IMR-90 (cell line): ENCODE results near the gene CHST1. TPM values are rescaled to one million over a fixed set of nuclear protein-coding genes. Genes with fewer than 3 reads are reported as not detected.

Experiments used
- ATAC-seq: fragments of 200-7000 bp; cut with Tn5 transposase; 2 replicates; pipeline ENCODE4 v1.9.1; 2020; ENCODE audit warnings: low read depth, mild to moderate bottlenecking, moderate library complexity
- BruUV-seq: library from RNA; stranded (reverse); fragments of 400-500 nt; replicated peaks from 2 replicates; lab custom pipeline; 2021; lab: Mats Ljungman, UMichigan
- CTCF ChIA-PET: fragments of 300-600 bp; formaldehyde crosslinking; extraction: SDS; loops from one replicate; lab custom pipeline; 2021; ENCODE audit warnings: antibody characterized with exemption; lab: Yijun Ruan, JAX
- POLR2A ChIA-PET: fragments of 300-600 bp; sonication (Branson Sonifier 250); formaldehyde crosslinking; loops from one replicate; lab custom pipeline; 2022; ENCODE audit warnings: antibody characterized with exemption; ENCODE audit not compliant: unreplicated experiment; lab: Charles Lee
- DNase-seq: peaks from one replicate; pipeline ENCODE4 v3.0.0; 2013
- H2AFZ ChIP-seq: replicated peaks from 2 replicates; pipeline ENCODE3; 2013; ENCODE audit warnings: low read length, mild to moderate bottlenecking; ENCODE audit not compliant: poor library complexity
- H2AK5ac ChIP-seq: 2 replicates; pipeline ENCODE4 v1.6.1; 2013; ENCODE audit warnings: low read depth, low read length, inconsistent platforms
- H2AK9ac ChIP-seq: replicated peaks from 2 replicates; pipeline ENCODE3; 2013; ENCODE audit warnings: mild to moderate bottlenecking, low read depth, low read length, moderate library complexity; ENCODE audit not compliant: poor library complexity
- H2BK120ac ChIP-seq: 2 replicates; pipeline ENCODE4 v1.6.1; 2013; ENCODE audit warnings: low read depth, low read length, inconsistent platforms
- H2BK15ac ChIP-seq: 3 replicates; pipeline ENCODE4 v1.6.1; 2013; ENCODE audit warnings: low read depth, low read length, inconsistent platforms
- H2BK20ac ChIP-seq: 2 replicates; pipeline ENCODE4 v1.6.1; 2013; ENCODE audit warnings: low read depth, mild to moderate bottlenecking, inconsistent platforms, low read length, moderate library complexity
- H2BK5ac ChIP-seq: 2 replicates; pipeline ENCODE4 v1.6.1; 2013; ENCODE audit warnings: mild to moderate bottlenecking, low read depth, low read length, inconsistent platforms; ENCODE audit not compliant: poor library complexity, severe bottlenecking
- H3K14ac ChIP-seq: replicated peaks from 2 replicates; pipeline ENCODE4 v1.6.1; 2013; ENCODE audit warnings: low read depth, low read length, inconsistent platforms
- H3K18ac ChIP-seq: 2 replicates; pipeline ENCODE4 v1.6.1; 2013; ENCODE audit warnings: low read depth, low read length, control low read depth
- H3K23ac ChIP-seq: 2 replicates; pipeline ENCODE4 v1.6.1; 2013; ENCODE audit warnings: low read depth, low read length, inconsistent platforms
- H3K27ac ChIP-seq: 2 replicates; pipeline ENCODE4 v1.5.1; 2013; ENCODE audit warnings: mild to moderate bottlenecking, control low read depth, low read length; ENCODE audit not compliant: insufficient read depth
- H3K27me3 ChIP-seq: 2 replicates; pipeline ENCODE4 v1.6.1; 2013; ENCODE audit warnings: low read length; ENCODE audit not compliant: control insufficient read depth, insufficient read depth
- H3K36me3 ChIP-seq: 2 replicates; pipeline ENCODE4 v1.6.1; 2013; ENCODE audit warnings: low read length, mixed read lengths; ENCODE audit not compliant: control insufficient read depth, insufficient read depth
- H3K4ac ChIP-seq: 2 replicates; pipeline ENCODE4 v1.6.1; 2013; ENCODE audit warnings: low read depth, low read length, inconsistent platforms
- H3K4me1 ChIP-seq: 2 replicates; pipeline ENCODE4 v1.6.1; 2013; ENCODE audit warnings: low read length, mixed read lengths; ENCODE audit not compliant: control insufficient read depth, insufficient read depth
- H3K4me2 ChIP-seq: 2 replicates; pipeline ENCODE4 v1.6.1; 2013; ENCODE audit warnings: low read depth, mild to moderate bottlenecking, control low read depth, low read length, moderate library complexity
- H3K4me3 ChIP-seq: 2 replicates; pipeline ENCODE4 v1.5.1; 2013; ENCODE audit warnings: low read depth, mild to moderate bottlenecking, control low read depth, low read length, moderate library complexity; ENCODE audit not compliant: insufficient read depth
- H3K56ac ChIP-seq: 2 replicates; pipeline ENCODE4 v1.6.1; 2013; ENCODE audit warnings: low read length, inconsistent platforms; ENCODE audit not compliant: insufficient read depth; ENCODE audit errors: extremely low read depth
- H3K79me1 ChIP-seq, 2 experiments: 2 replicates each; pipeline ENCODE4 v1.6.1; 2013; ENCODE audit warnings: low read length in 2 of 2, inconsistent platforms in 1 of 2, low read depth in 1 of 2
- H3K9ac ChIP-seq: 2 replicates; pipeline ENCODE4 v1.6.1; 2013; ENCODE audit warnings: low read depth, low read length, control low read depth
- H3K9me1 ChIP-seq: 2 replicates; pipeline ENCODE4 v1.6.1; 2013; ENCODE audit warnings: low read length, inconsistent platforms; ENCODE audit not compliant: insufficient read depth
- H3K9me3 ChIP-seq: 2 replicates; pipeline ENCODE4 v1.6.1; 2013; ENCODE audit warnings: low read length; ENCODE audit not compliant: control insufficient read depth, insufficient read depth
- H4K20me1 ChIP-seq: 2 replicates; pipeline ENCODE4 v1.6.1; 2013; ENCODE audit warnings: low read length, inconsistent platforms; ENCODE audit not compliant: insufficient read depth
- H4K5ac ChIP-seq: 2 replicates; pipeline ENCODE4 v1.6.1; 2013; ENCODE audit warnings: mild to moderate bottlenecking, low read depth, low read length, control low read depth
- H4K8ac ChIP-seq, 2 experiments: 2 replicates each; pipeline ENCODE4 v1.6.1; 2013; ENCODE audit warnings: low read depth in 2 of 2, low read length in 2 of 2, control low read depth in 1 of 2, inconsistent platforms in 1 of 2
- H4K91ac ChIP-seq: 2 replicates; pipeline ENCODE4 v1.6.1; 2013; ENCODE audit warnings: low read depth, low read length, inconsistent platforms; ENCODE audit not compliant: insufficient read depth
- CHD1 ChIP-seq: IDR thresholded peaks from 2 replicates; pipeline ENCODE4 v1.6.1; 2012; ENCODE audit warnings: low read depth, low read length, improper control_type of control experiment
- FOS ChIP-seq: fragments of 150-350 bp; IDR thresholded peaks from 2 replicates; pipeline ENCODE4 v1.6.1; 2016; ENCODE audit warnings: low read depth, low read length
- MAFK ChIP-seq: IDR thresholded peaks from 2 replicates; pipeline ENCODE4 v1.6.1; 2012; ENCODE audit warnings: low read depth, low read length, improper control_type of control experiment
- MAZ ChIP-seq: IDR thresholded peaks from 2 replicates; pipeline ENCODE4 v1.6.1; 2012; ENCODE audit warnings: low read depth, mild to moderate bottlenecking, low read length, improper control_type of control experiment, moderate library complexity, borderline replicate concordance
- NFE2L2 ChIP-seq: fragments of 150-350 bp; IDR thresholded peaks from 2 replicates; pipeline ENCODE4 v1.6.1; 2016; ENCODE audit warnings: low read depth, mild to moderate bottlenecking, low read length
- POLR2A ChIP-seq: IDR thresholded peaks from 2 replicates; pipeline ENCODE4 v1.6.1; 2012; ENCODE audit warnings: mild to moderate bottlenecking, low read depth, low read length
- RAD21 ChIP-seq: IDR thresholded peaks from 2 replicates; pipeline ENCODE4 v1.6.1; 2012; ENCODE audit warnings: low read length, improper control_type of control experiment
- RCOR1 ChIP-seq: IDR thresholded peaks from 2 replicates; pipeline ENCODE4 v1.6.1; 2012; ENCODE audit warnings: mild to moderate bottlenecking, low read length, improper control_type of control experiment; ENCODE audit not compliant: insufficient replicate concordance
- RFX5 ChIP-seq: IDR thresholded peaks from 2 replicates; pipeline ENCODE4 v1.8.0; 2012; ENCODE audit warnings: low read depth, mild to moderate bottlenecking, low read length, moderate library complexity
- SMC3 ChIP-seq: fragments of 150-350 bp; IDR thresholded peaks from 2 replicates; pipeline ENCODE4 v1.6.1; 2016; ENCODE audit warnings: low read depth, mild to moderate bottlenecking, antibody characterized with exemption, low read length, moderate library complexity
- WGBS, 2 experiments: methylation state at CpG; one replicate each; pipeline versions ENCODE4 v1.1.5 to v1.1.7; 2013; ENCODE audit warnings: missing lambda C conversion rate in 2 of 2; ENCODE audit not compliant: insufficient read length in 1 of 2; ENCODE audit errors: extremely low coverage in 2 of 2; 5-methylcytosine and 5-hydroxymethylcytosine counted together
- dilution Hi-C: fragments of 300-500 bp; cut with HindIII; formaldehyde crosslinking; loops from one replicate; pipeline ENCODE4 v1.14.3; 2018; ENCODE audit warnings: low sequenced_read_pairs; ENCODE audit not compliant: unreplicated experiment
- in situ Hi-C: fragments of 300-500 bp; cut with MboI; formaldehyde crosslinking; loops from 3 replicates; pipeline ENCODE4 v1.14.3; 2019; ENCODE audit warnings: low sequenced_read_pairs, inconsistent platforms, mixed read lengths
- intact Hi-C: fragments of 100-400 bp; cut with micrococcal nuclease; formaldehyde crosslinking; loops from 2 replicates; pipeline ENCODE4 v1.10.0; 2022
- polyA plus RNA-seq, 3 experiments: library from polyadenylated mRNA; depleted of rRNA; stranded (reverse); fragments of >200 nt; gene quantifications; 2 replicates each; pipeline ENCODE4 v1.2.3, GENCODE V29; 2012; ENCODE audit warnings: low replicate concordance in 1 of 3
- total RNA-seq: library from RNA; depleted of rRNA; stranded (reverse); fragments of >200 nt; gene quantifications from 2 replicates; pipeline ENCODE4 v1.2.3, GENCODE V29; 2012
- TF ChIP-seq, protein P1 (sequence below): conservative IDR thresholded peaks from 2 replicates; pipeline ENCODE4 v1.5.1; 2012; ENCODE audit warnings: mild to moderate bottlenecking, low read depth, low read length, improper control_type of control experiment

The CHST1 gene
- total and polyA plus RNA-seq, 2 of the 4 experiments (the other 2 are of a cell fraction) = 0.21 TPM; not detected in 1

GRCh38 chr11:45599161-45599943 lies 66.1 kb downstream of the CHST1 start:
- no TSS peak for BruUV-seq
- Histone ChIP-seq H3K56ac (no peak overlapping the region), H3K14ac (no peak overlapping the region), H3K79me1 (no peaks in the 10 kb centered on the region), H3K9me3 (no peaks in the 10 kb centered on the region), H2BK20ac (no peak overlapping the region), H2BK120ac (no peak overlapping the region), H2BK5ac (no peak overlapping the region), H4K8ac (no peak overlapping the region), H3K4me3 (no peak overlapping the region), H3K27me3 (peaks cover 6% of the 10 kb centered on the region), H3K4me1 (no peaks in the 10 kb centered on the region), H3K18ac (no peak overlapping the region), H4K91ac (no peak overlapping the region), H3K27ac (no peak overlapping the region), H3K23ac (no peak overlapping the region), H3K9me1 (no peaks in the 10 kb centered on the region), H3K36me3 (no peaks in the 10 kb centered on the region), H4K5ac (no peak overlapping the region), H2BK15ac (no peak overlapping the region), H4K20me1 (no peaks in the 10 kb centered on the region), H3K9ac (no peak overlapping the region), H2AK9ac (no peak overlapping the region), H3K4me2 (no peak overlapping the region), H3K4ac (no peak overlapping the region), H2AK5ac (no peak overlapping the region), H2AFZ (no peak overlapping the region)
- in situ Hi-C loops (no loop called here), dilution Hi-C loops (no loop called here), intact Hi-C loops (no loop called here)
- TF ChIP-seq RFX5 (no peak), RCOR1 (no peak), NFE2L2 (no peak), SMC3 (no peak), MAZ (no peak), CHD1 (no peak), FOS (no peak), RAD21 (no peak), POLR2A (no peak), MAFK (no peak)
- TF ChIP-seq, protein P1, sequence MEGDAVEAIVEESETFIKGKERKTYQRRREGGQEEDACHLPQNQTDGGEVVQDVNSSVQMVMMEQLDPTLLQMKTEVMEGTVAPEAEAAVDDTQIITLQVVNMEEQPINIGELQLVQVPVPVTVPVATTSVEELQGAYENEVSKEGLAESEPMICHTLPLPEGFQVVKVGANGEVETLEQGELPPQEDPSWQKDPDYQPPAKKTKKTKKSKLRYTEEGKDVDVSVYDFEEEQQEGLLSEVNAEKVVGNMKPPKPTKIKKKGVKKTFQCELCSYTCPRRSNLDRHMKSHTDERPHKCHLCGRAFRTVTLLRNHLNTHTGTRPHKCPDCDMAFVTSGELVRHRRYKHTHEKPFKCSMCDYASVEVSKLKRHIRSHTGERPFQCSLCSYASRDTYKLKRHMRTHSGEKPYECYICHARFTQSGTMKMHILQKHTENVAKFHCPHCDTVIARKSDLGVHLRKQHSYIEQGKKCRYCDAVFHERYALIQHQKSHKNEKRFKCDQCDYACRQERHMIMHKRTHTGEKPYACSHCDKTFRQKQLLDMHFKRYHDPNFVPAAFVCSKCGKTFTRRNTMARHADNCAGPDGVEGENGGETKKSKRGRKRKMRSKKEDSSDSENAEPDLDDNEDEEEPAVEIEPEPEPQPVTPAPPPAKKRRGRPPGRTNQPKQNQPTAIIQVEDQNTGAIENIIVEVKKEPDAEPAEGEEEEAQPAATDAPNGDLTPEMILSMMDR = no peak
- DNase-seq = no peak
- 39% methylated on average over 3 of the region's 11 CpGs; no CpG with 5 or more reads in 1 of the 2 experiments for WGBS, 2 experiments
- CTCF ChIA-PET = no interaction called here
- no peak for ATAC-seq
- POLR2A ChIA-PET = no interaction called here
